Cerebellar nuclear complex (tissue), 1 donor: ENCODE results near the gene FNBP1L.

ENCODE experiments used
- DNase-seq, 2 experiments: peaks; one replicate each; lab custom pipeline; 2025; lab: John Stamatoyannopoulos, UW

Gene FNBP1L

GRCh38 chr1:93447481-93448291 is at the start of gene FNBP1L:
Gene FNBP1L, plus strand, starts transcription at chr1:93448118. Its CDS starts 164 bp downstream, at chr1:93448282.
- peak in 1 of 2 experiments; percentile 62 for DNase-seq

- DNase-seq = no peak
Observed at GRCh38 chr1:93399781-93400180, 48.1 kb upstream of the FNBP1L start.

GRCh38 chr1:93408203-93408602 is 39.7 kb upstream of the FNBP1L start:
- no peak for DNase-seq

DNA sequence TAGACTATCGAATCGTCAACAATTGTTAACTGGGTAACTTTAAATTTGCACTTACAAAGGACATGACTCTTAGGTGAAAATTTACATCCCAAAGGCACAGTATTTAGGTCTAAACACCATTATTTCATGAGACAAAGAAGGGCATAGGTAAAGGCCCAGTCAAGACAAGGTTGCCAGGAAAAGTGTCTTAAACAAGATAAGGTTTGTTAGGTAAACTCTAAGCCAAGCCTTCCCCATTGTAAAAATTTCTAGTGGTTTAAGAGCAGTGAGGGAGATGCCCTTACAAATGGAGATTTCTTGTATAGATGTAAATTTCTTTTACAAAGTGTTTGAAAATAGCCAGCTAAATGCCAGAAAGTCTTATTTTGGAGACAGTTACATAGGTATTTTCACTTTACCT is 36.9 kb upstream of the FNBP1L start:
- DNase-seq = no peak

DNA sequence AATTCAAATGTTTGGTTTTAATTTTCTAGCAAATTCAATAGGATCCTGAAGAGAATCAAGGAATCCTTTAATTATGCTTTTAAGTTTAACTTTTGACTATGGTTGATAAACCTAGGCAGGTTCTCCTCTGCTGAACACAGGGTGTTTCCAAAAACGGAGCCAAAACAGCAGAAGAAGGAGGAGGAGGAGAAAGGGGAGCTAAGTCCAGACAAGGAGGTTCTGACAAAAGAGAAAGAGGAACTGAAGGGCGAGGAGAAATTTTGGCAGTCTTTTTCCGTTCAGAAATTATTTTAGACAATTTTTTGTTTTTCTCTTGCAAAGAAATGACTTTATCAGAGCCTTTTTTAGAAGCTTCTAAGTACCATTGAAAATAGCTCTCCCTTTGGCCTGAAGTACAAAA is 33.2 kb upstream of the FNBP1L start:
- no peak for DNase-seq

DNA sequence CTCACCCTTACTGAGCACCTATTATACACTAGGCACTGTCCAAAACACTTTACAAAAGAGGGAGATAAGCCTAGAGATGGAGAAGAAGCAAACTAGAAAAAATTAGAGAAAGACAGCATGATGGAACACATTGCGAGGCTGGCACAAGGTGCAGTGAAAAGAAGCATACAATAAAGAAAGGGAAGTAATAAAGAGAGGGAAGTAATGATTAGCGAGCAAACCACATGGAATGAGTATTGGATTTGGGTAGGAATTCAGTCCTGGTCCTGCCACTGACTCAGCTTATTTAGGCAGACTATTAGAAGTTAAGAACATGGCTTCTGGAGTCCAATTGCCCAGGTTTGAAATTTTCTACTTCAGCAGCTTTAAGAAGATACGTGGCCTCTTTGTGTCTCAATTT is 32.6 kb upstream of the FNBP1L start:
- no peak for DNase-seq

GRCh38 chr1:93416183-93416582 is 31.7 kb upstream of the FNBP1L start:
- no peak for DNase-seq

- DNase-seq = no peak
Observed at GRCh38 chr1:93419344-93419743, 28.6 kb upstream of the FNBP1L start.

DNA sequence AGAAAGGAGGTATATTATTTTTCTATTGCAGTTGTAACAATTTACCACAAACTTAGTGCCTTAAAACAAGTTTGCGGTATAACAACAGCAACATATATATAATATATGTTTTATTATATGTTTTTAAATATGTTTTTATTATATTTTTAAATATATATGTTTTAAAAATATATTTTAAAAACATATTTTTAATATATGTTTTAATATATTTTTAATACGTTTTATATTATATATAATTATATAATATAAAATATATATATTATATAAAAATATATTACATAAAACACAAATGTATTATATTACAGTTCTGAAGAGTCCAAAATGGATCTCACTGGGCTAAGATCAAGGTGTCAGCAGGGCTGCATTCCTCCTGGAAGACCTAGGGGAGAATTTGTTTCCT is 27.5 kb upstream of the FNBP1L start:
- no peak for DNase-seq

DNA sequence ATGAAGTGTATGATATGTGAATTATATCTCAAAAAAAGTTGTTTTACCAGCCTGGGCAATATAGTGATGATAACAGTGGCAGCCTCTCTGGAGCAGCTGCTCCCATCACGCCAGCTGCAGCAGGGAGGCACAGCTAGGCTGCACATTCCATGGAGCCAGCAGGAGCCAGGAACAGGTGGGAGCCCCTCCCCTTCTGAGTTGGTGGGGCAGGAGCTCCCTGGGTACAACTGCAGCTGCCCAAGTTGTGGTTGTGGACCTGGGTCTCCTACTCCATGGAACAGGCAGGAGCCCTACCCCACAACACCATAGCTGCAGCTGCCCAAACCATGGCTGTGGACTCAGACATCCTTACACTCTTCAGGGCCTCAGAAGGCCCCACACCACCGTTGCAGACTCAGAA is 21.7 kb upstream of the FNBP1L start:
- DNase-seq = no peak

DNA sequence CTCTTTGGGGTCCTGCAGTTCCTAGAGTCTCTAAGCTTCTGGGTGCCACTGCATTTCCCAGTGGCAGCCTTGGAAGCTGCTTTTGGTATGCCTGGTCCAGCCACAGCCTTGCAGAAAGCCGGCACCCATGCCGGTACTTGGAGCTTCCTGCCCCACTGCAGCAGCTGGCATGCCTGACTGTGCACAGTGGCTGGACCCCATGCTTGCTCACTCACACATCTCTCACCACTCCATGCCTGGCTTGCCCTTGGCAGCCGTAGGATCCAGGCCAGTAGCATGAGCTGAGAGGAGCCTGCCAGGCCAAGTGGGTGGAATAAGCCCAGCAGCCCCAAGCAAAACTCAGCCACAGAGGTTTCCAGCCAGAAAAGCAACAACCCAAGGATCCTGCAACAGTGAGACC is 20.3 kb upstream of the FNBP1L start:
- no peak for DNase-seq

- no peak for DNase-seq
Observed at GRCh38 chr1:93433407-93433961, 14.4 kb upstream of the FNBP1L start.

DNA sequence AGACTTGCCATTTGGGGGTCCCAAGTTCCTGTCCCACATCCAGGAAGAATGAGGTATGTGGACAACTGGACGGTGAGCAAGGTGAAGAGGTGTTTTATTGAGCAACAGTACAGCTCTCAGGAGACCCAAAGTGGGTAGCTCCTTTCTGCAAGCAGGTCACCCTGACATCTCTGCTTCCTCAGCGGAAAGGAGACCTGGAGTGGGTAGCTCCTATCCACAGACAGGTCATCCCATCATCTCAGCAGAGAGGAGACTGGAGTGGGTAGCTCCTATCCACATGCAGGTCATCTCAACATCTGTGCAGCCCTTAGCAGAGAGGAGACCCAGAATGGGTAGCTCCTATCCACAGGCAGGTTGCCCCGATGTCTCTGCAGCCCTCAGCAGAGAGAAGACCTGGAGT is 13.8 kb upstream of the FNBP1L start:
- DNase-seq = no peak

GRCh38 chr1:93434987-93435386 is 12.9 kb upstream of the FNBP1L start:
- DNase-seq = no peak

DNA sequence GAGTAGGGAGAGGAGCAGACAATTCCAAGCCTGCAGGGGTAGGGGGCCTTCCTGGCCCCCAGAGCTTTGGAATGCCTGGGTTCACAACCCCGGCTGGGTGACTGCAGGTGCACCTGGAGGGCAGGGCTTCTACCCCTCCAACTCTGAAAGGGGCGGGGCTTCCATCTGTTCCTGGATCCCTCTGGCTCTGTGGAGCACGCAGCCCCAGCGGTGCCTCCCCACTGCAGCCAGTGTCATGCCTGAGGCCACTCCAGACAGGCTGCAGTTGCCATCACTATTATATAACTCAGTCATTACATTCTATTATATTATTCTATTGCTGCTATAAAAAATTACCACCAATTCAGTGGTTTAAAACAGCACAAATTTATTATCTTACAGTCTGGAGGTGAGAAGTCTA is 12.5 kb upstream of the FNBP1L start:
- DNase-seq = no peak

DNA sequence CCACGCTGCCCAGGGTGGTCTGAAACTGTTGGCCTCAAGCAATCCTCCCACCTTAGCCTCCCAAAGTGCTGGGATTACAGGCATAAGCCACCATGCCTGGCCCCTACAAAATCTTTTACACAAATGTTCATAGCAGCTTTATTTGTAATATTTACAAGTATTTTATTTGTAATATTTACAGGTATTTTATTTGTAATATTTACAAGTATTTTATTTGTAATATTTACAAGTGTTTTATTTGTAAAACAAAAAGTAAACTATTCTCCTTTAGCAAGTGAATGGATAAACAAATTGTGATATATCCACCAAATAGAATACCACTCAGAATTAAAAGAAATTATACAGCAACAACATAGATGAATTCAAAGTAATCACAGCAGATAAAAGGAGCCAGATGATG is 11.4 kb upstream of the FNBP1L start:
- DNase-seq = no peak

- no peak for DNase-seq
Observed at GRCh38 chr1:93437976-93438605, 9.8 kb upstream of the FNBP1L start.

- no peak for DNase-seq
Observed at GRCh38 chr1:93438716-93439115, 9.2 kb upstream of the FNBP1L start.

DNA sequence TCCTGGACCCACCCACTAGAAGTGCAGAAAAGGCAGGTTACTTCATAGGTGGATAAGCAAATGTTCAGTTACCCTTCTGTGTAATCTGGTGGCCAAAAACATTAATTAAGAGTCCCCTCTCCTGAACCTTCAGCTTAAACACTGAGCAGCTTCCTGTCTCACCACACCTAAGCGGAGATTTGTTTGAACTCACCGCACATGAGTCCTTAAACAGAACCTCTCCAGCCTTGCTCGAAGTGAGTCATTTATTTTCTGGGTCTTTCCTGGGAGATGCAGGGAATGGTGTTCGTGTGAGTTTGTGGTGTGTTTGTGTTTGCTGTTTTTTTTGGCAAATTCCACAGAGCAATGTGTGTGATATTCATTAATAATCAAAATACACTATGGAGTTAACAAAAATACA is 7.6 kb upstream of the FNBP1L start:
- no peak for DNase-seq

DNA sequence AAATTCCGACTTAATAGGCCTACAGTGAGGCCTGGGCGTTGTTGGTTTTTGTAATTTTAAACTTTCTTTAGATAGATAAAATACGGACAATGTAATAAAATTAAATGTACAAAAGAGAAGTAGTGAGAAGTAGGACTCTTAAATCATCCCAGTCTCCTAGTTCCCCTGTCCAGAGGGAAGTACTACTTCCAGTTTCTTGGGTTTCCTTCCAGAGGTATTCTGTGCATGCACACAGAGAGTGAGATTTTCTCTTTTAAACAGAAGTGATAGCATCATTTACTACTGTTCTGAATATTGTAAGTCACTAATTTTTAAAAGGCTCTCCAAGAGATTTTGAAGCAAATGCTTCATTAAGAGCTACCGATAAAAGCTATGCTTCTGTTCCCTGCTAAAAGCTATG is 7.2 kb upstream of the FNBP1L start:
- no peak for DNase-seq

DNA sequence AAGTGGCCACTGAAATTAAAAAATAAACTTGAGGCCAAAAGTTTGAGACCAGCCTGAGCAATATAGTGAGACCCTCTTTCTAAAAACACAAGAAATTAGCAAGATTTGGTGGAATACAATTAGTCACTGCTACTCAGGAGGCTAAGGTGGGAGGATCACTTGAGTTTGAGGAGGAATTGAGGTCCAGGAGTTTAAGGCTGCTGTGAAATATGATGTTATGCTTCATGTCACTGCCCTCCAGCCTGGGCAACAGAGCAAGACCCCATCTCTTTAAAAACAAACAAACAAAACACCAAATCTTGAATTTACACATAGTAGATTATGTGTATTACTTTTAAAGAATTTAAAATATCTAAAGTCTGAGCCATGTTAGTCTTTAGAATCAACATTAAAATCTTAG is 6.3 kb upstream of the FNBP1L start:
- no peak for DNase-seq

DNA sequence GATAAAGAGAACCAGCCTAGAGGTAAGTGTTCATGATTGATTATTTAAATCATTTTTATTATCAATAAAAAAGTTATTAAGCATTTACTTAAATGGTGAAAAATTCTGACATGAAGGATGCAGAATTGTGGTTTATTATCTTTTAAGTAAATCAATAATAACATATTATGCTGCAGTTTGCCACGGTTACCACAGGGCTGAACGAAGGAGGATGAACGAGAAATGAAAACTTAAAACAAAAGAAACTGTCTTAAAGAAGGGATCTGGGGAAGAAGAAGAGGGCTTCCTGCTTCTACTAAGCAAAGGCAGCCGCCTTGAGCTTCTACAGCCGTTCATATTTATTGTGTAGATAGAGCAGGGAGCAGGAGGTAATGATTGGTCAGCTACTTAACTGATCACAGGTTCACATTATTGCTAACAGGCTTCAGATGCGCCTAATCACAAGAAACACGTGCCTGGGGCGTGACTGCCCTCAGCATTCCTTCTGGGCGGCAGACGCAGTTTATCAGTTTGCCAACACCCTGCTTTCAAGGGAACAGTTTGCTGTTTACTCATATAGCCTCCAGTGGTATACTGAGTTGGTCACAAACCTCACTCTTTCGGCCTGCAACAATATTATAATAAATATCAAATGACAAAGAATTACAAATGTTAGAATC is 5.8 kb upstream of the FNBP1L start:
- no peak for DNase-seq

DNA sequence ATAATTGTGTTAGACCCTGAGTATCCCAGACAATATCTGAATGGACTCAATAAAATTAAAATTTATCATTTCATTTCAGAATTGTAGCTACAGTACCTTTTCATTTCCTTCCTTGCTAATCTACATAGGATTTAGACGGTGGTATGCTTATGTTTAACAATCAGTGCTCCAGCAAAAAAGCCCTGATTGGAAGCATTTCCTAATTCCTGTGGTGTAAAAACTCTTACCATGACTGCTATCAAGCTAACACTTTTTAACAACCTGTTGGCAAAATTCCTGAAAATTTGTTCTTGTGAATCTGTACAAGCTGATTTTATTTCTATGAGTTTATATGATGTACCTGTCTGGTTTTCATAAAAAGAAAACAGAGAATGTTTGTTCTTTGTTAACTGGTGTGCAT is 5.2 kb upstream of the FNBP1L start:
- no peak for DNase-seq
